GM19324 (cell line): ENCODE results near the gene APOL1.

Experiments used
- ATAC-seq: cut with Tn5 transposase; IDR thresholded peaks from one replicate; pipeline ENCODE4 v1.9.1; 2021; ENCODE audit warnings: mild to moderate bottlenecking, moderate library complexity; ENCODE audit not compliant: unreplicated experiment, low FRiP score

Gene APOL1

DNA sequence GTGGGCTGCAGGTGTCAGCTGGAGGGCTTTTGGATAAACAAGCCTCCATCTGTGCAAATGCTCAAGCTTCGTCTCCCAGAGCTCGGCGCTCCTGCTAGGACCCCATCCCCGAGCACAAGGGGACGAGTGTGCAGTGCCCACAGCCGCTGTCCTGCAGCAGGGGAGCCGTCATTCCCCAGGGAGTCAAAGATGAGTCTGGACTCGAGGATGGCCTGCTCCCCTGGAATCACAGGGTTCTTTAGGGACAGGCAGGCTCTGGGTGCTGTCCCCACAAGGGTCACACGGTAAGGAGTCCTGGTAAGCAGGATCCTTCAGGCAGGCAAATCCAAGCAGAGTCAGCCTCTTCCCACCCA lies 50.2 kb downstream of the APOL1 start:
- no peak for ATAC-seq

GRCh38 chr22:36303874-36304273 lies 50.9 kb downstream of the APOL1 start:
- ATAC-seq = no peak

- ATAC-seq = no peak
Measured at GRCh38 chr22:36304429-36304828, 51.5 kb downstream of the APOL1 start.

GRCh38 chr22:36305813-36306212 lies 52.9 kb downstream of the APOL1 start:
- ATAC-seq = no peak

DNA sequence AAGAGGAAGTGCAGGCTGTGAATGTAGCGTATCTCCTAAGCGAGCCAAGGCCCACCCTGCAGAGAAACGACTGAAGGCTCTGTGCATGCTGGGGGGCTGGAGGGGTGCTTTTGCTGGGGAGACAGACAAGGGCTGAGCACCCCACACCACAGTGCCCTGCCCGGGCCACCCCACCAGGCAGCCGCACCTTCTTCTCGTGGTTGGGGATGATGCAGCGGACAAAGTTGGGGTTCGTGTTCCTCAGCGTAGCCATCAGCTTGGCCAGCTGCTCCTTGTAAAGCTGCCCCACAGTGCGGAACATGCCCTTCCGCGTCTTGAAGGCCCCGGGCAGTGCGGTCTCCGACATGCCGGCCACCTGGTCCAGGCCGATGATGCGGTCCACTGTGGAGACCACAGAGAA lies 53.3 kb downstream of the APOL1 start:
- ATAC-seq = no peak

DNA sequence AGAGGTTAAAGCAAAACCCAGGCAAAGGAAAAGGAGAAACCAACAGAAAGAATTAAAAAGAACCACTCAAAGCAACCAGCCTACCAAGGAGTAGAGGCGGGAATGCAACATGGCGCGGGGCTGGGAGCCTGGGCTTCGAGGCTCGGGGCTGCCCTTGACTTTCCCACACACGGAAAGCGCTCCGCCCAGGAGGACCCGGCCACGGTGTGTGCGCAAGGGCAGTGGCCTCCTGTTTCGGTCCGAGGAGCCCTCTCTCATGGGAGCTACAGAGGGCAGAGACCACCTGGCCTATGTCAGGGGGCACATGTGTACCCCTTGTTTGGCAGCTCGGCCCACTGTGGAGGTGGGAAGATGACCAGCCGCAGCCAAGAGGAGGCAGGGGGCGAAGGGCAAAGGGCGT lies 55.9 kb downstream of the APOL1 start:
- ATAC-seq = no peak

DNA sequence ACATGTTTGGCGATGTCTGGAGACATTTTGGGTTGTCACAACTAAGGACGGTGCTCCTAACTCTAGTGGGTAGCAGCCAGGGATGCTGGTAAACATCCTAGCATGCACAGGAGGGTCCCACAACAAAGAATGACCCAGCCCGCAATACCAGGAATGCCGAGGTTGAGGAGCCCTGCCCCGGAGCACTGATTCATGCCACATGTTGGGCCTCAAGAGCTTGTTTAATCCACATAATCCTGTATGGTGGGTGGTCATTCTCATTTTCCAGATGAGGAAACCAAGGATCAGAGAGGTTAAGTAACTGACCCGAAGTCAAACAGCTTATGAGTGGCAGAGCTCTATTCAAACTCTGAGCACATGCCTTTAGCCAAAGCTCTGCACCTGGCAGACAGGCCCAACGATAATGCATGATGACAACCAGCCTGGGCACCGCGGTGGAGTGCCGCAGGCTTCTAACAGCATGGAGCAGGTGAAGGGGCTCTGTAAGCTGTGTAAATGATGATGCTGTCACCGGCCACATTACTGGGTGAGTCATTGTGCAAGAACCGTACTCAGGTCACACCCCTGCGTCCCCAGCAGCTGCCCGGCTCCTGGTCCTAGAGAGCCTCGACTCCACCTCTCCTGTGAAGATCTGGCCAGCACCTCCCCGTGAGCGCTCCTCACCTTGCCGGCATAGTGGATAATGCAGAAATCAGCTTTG lies 58.6 kb downstream of the APOL1 start:
- no peak for ATAC-seq

GRCh38 chr22:36315325-36315724 lies 62.4 kb downstream of the APOL1 start:
- ATAC-seq = no peak

DNA sequence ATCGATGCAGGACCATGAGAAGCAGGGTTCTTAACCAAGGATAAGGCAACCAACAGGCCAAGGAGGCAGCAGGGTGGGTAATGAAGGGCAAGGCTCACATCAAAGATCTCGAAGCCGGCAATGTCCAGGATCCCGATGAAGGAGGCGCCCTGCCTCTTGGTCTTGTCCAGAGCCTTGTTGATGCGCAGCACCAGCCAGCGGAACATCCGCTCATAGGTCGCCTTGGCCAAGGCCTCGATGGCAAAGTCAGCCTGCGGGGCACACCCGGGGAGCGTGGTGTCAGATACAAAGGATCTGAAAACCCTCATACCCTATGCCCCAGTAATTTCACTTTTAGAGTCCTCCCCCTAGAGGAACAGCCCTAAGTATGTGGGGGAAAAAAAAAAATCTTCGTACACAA lies 63.5 kb downstream of the APOL1 start:
- no peak for ATAC-seq
